HG02981 (cell line): ENCODE results near the gene LOXL1.
"Not testable (repeated sequence)": the region's sequence is repeated elsewhere in the genome, so short reads cannot be mapped to it uniquely, and the experiment has no call there.

Source experiments
- ATAC-seq: cut with Tn5 transposase; IDR thresholded peaks from one replicate; pipeline ENCODE4 v1.9.1; 2021; ENCODE audit warnings: mild to moderate bottlenecking, moderate library complexity; ENCODE audit not compliant: unreplicated experiment

LOXL1 gene

GRCh38 chr15:73937296-73937695, 11.0 kb downstream of the LOXL1 start:
- no peak for ATAC-seq

- ATAC-seq: no peak
Observed at GRCh38 chr15:73937726-73938125, 11.5 kb downstream of the LOXL1 start.

GRCh38 chr15:73938516-73938915, 12.3 kb downstream of the LOXL1 start:
- not testable (repeated sequence) for ATAC-seq

DNA sequence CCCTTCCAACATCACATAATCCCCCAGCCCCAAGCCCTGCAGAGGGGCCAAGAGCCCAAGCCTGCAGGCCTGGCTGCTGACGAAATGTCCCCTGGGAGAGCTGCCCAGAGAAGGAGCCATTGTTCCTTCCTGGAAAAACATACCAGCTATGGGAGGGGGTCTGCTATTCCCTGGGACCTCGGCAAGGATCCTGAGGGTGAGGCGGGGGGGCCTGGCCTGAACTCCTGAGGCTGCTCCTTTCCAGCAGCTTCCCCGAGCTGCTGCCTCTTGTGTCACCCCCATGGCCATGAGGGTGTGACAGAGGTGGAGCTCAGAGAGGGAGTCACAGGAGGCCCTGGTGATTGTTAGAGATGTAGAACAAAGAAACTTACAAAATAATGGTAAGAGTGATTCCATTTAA, 12.9 kb downstream of the LOXL1 start:
- no peak for ATAC-seq

DNA sequence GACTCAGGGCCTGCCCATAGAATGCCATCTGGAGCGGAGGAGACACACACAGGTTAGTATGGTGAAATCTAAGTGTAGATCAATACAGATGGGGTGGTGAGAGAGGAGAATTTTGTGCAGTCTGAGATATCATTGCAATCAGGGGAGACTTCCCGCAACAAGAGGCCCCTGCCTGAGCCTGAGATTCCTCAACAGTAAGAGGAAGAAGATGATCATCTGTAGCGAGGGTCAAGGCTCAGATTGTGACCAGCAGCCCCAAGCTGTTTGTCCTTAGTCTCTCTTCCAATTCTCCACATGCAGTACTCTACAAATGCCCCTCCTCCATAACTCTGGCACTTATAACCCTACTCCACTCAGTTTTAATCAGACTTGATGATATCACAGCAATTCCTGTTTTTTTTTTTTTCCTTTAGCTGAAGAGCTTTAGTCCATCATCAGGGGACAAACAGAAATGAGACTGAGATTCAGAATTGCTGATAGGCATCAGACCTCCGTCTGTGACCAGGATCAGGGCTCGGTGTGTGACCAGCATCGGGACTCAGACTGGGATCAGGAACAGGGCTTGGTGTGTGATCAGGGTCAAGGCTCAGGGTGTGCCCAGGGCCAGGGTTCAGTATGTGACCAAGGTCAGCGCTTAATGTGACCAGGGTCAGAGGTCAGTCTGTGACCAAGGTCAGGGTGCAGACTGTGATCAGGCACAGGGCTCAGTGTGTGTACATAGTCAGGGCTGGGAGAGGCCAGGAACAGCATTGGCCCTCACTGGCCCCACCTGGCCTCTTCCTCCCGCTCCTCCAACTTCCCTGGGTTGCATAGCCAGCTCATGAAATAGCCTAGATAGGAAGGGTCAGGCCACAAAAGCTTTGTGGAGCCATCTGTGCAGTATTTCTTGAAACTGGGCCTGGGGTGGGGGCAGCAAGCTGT, 14.1 kb downstream of the LOXL1 start:
- no peak for ATAC-seq

DNA sequence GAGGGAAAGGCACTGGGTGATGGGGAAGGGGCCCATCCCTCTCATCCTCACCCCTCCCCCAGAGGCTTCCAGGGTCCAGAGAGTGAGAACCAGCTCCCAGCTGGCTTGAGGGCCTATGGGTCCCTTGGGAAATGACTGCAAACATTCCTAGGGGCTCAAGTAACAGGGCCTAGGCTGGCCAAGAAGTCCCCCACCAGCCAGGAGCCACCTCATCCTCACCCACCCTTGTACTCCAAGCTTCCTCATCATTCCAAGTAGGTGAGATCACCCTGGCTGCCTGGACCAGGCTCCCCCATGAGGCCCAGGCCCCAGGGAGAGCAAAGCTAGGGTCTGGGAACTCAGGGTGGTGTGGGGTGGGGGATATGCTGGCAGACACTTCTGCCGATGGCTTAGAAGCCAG, 14.8 kb downstream of the LOXL1 start:
- no peak for ATAC-seq

DNA sequence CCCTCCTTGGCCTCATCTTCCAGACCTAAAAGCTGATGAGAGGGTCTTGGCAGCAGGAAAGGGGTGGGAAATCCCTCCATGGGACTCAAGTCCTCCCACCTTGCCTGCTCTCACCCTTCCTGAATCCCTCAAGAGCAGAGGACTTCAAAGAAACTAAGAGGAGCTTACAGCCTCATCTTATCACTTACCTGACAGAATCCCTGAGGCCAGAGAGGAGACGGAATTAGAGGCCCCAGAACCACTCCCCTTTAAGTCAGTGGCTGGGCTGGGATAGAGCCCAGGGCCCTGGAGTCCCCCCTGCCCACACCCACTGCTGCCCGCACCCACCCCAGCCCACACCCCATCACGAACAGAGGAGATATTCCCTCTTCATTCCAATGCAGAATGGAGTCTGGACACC, 15.2 kb downstream of the LOXL1 start:
- no peak for ATAC-seq

GRCh38 chr15:73941871-73942635, 15.8 kb downstream of the LOXL1 start:
- no peak for ATAC-seq

- ATAC-seq: no peak
Observed at GRCh38 chr15:73942751-73943270, 16.5 kb downstream of the LOXL1 start.

GRCh38 chr15:73944161-73945129, 18.2 kb downstream of the LOXL1 start:
- no peak for ATAC-seq

- ATAC-seq: no peak
Observed at GRCh38 chr15:73945130-73945508, 18.9 kb downstream of the LOXL1 start.

DNA sequence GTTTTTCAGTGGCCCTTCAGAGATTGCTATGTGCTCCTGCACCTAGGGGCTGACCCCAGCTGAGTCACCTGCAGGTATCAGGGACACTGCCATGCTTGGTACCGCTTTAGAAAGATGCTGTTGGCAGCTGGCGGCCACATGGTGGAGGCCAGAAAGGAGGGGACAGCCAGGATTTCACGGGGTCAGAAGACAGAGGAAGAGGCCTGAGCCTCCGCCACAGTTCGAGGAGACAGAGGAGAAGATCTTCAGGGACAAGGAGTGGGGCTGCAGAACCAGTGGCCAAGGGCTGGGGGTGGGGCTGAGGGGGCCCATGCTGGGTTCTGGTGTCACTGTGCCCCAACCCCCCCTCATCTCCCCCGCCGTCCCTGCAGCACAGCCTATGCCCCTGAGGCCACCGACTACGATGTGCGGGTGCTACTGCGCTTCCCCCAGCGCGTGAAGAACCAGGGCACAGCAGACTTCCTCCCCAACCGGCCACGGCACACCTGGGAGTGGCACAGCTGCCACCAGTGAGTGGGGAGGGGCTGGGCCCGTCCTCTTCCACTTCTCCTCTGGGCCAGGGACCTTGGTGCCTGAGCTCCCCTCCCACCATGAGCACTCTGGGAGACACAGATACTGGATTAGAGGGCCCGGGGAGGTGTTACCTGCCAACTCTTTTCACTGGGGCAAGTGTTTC, 19.9 kb downstream of the LOXL1 start:
- no peak for ATAC-seq

GRCh38 chr15:73946795-73947370, 20.6 kb downstream of the LOXL1 start:
- no peak for ATAC-seq

DNA sequence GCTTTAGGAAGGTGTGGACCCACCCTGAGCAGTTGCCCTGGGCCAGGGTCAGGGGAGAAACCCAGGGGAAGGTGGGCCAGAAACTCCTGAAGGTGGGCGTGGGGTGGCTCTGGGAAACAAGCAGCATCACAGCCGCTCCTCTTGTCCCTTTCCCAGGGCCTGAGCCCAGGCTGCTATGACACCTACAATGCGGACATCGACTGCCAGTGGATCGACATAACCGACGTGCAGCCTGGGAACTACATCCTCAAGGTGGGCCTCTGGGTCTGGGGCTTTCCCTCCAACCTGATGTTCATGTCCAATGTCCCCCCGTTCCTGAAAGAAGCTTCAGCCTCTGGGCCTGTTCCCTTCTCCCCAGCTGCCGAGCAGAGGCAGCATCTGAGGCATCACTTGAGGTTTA, 21.4 kb downstream of the LOXL1 start:
- no peak for ATAC-seq

GRCh38 chr15:73948396-73948795, 22.1 kb downstream of the LOXL1 start:
- no peak for ATAC-seq

DNA sequence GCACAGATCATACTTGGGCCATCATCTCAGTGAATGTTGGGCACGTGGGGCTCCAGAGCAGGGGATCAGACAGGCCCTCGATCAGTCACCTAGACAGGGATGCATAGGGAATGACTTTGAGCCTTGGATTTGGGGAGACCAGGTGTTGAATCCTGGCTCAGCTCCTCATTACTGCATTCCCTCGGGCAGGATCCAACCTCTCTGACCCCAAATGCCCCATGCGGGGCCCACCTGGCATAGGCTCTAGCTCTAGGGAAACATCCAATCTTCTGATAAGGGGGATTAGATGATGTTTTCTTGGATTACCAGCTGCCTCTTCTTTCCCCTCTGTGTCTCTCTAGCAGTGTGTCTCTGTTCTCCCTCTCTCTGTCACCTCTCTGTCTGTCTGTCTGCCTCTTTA, 22.7 kb downstream of the LOXL1 start:
- ATAC-seq: no peak

DNA sequence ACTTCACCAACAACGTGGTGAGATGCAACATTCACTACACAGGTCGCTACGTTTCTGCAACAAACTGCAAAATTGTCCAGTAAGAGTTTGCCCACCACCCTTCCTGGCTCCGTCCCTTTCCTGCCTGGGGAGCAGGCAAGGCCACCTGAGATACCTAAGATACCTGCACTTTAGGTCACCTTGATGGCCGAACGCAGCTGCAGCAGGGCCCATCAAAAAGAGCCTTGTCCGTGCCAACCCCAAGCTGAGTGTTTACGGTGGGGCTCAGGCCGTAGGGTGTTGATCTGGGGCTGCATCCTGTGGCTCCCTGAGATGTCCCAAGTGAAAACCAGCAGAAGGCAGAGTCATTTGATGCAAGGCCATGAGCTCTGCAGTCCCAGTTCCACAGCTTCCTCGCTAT, 23.2 kb downstream of the LOXL1 start:
- ATAC-seq: no peak

DNA sequence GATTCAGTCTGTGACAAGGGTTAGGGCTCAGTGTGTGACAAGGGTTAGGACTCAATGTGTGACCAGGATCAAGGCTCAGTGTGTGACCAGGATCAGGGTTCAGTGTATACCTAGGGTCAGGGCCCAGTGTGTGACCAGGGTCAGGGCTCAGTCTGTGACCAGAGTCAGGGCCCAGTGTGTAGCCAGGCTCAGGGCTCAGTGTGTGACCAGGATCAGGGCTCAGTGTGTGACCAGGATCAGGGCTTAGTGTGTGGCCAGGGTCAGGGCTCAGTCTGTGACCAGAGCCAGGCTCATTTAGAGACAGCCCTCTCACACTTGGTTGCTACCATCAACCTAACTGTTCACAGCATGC, 24.2 kb downstream of the LOXL1 start:
- no peak for ATAC-seq

DNA sequence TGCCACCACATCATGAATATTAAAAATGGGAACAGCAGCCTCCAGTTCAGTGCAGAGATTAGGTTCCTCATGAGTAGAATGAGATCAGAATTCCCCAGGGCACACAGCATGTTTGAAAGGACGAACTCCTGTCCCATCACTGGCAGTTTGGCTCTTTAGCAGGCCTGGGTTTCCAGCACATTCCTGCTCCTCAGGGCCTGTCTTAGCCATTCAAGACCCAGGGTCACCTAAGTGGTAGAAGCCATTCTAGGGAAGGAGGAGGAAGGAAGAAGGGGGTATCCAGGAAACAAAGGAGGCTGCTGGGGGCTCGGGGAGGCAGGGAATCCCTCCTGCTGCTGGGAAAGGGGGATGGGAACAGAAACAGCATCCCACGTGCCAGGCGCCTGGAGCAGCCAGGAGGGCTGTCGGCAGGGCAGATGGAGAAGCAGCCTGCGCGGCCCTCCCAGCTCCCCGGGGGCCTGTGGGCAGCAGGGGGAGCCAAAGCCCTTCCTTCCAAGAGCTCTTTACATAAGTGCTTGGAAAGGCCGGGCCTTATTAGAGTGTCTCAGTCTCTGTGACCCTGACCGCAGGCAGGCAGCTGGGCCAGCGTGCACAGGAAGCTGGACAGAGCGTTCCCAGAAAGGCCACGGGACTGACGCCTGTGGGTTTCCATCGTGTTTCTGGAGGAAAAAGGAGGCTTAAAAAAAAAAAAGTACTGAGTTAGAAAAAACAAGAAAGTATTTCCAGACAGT, 24.7 kb downstream of the LOXL1 start:
- peak; percentile 71 for ATAC-seq
